Loucy (cell line): Measurements from ENCODE around the gene DOCK3.

ENCODE experiments used
- H2AFZ ChIP-seq: fragments of 200-600 bp; sonication (generic); 2 replicates; pipeline ENCODE4 v1.6.0; 2016; ENCODE audit warnings: antibody characterized with exemption, mild to moderate bottlenecking, low read length, moderate library complexity
- H3F3A ChIP-seq: fragments of 200-600 bp; 2 replicates; pipeline ENCODE4 v1.6.0; 2016; ENCODE audit warnings: antibody characterized with exemption, low read depth, mild to moderate bottlenecking
- H3K27me3 ChIP-seq: fragments of 200-600 bp; sonication (generic); 2 replicates; pipeline ENCODE4 v1.6.1; 2014; ENCODE audit warnings: low read length, mild to moderate bottlenecking; ENCODE audit not compliant: insufficient read depth, poor library complexity, severe bottlenecking
- H3K36me3 ChIP-seq: fragments of 200-600 bp; sonication (generic); 2 replicates; pipeline ENCODE4 v1.6.1; 2016; ENCODE audit warnings: low read length; ENCODE audit not compliant: insufficient read depth
- H3K4me1 ChIP-seq: fragments of 200-600 bp; sonication (generic); 2 replicates; pipeline ENCODE4 v1.5.1; 2014; ENCODE audit warnings: low read length, mild to moderate bottlenecking; ENCODE audit not compliant: insufficient read depth, poor library complexity, severe bottlenecking
- H3K4me2 ChIP-seq: fragments of 200-600 bp; sonication (generic); 2 replicates; pipeline ENCODE4 v1.6.0; 2014; ENCODE audit warnings: antibody characterized with exemption, low read length, low read depth, mild to moderate bottlenecking; ENCODE audit not compliant: poor library complexity, severe bottlenecking
- H3K4me3 ChIP-seq: fragments of 200-600 bp; sonication (generic); 2 replicates; pipeline ENCODE4 v1.5.1; 2014; ENCODE audit warnings: low read length, mild to moderate bottlenecking, mixed read lengths; ENCODE audit not compliant: poor library complexity, severe bottlenecking
- H3K79me2 ChIP-seq: fragments of 200-600 bp; sonication (generic); 2 replicates; pipeline ENCODE4 v1.6.1; 2014; ENCODE audit warnings: low read length; ENCODE audit not compliant: insufficient read depth
- H3K9ac ChIP-seq: fragments of 200-600 bp; sonication (generic); 2 replicates; pipeline ENCODE4 v1.6.0; 2014; ENCODE audit warnings: mild to moderate bottlenecking, low read depth, low read length, moderate library complexity; ENCODE audit not compliant: poor library complexity, severe bottlenecking
- H3K9me2 ChIP-seq: fragments of 200-600 bp; sonication (generic); replicated peaks from 2 replicates; pipeline ENCODE4 v1.6.1; 2016; ENCODE audit warnings: low read depth, low read length, mixed read lengths
- H3K9me3 ChIP-seq: fragments of 200-600 bp; sonication (generic); 2 replicates; pipeline ENCODE4 v1.6.1; 2014; ENCODE audit warnings: mild to moderate bottlenecking, antibody characterized with exemption, low read length, low read depth; ENCODE audit not compliant: insufficient read depth
- H4K20me1 ChIP-seq: fragments of 200-600 bp; sonication (generic); 2 replicates; pipeline ENCODE4 v1.6.0; 2014; ENCODE audit warnings: antibody characterized with exemption, low read length, mild to moderate bottlenecking; ENCODE audit not compliant: insufficient read depth, poor library complexity, severe bottlenecking
- CTCF ChIP-seq: fragments of 200-600 bp; sonication (generic); conservative IDR thresholded peaks from 2 replicates; pipeline ENCODE4 v1.5.1; 2014; ENCODE audit warnings: mild to moderate bottlenecking, antibody characterized with exemption, low read length
- EZH2phosphoT487 ChIP-seq: fragments of 200-600 bp; IDR thresholded peaks from 2 replicates; pipeline ENCODE4 v1.6.1; 2018; ENCODE audit warnings: antibody characterized with exemption, mild to moderate bottlenecking, moderate library complexity, borderline replicate concordance

Gene DOCK3

GRCh38 chr3:50630877-50631276 is 43.9 kb upstream of the DOCK3 start:
- Histone ChIP-seq H3F3A (peaks cover 16% of the 10 kb centered on the region; the same call in 1 of the 2 replicates), H3K79me2 (peaks cover 99% of the 10 kb centered on the region), H2AFZ (no peak overlapping the region), H3K27me3 (no peaks in the 10 kb centered on the region), H3K4me1 (peaks cover 82% of the 10 kb centered on the region), H3K9ac (no peak overlapping the region), H3K9me2 (no peaks in the 10 kb centered on the region), H3K9me3 (no peaks in the 10 kb centered on the region), H3K4me3 (peak overlapping the region; percentile 31), H3K4me2 (peak overlapping the region; percentile 95), H3K36me3 (peaks cover 14% of the 10 kb centered on the region; the same call in 1 of the 2 replicates), H4K20me1 (peaks cover 67% of the 10 kb centered on the region)
- TF ChIP-seq EZH2phosphoT487 (no peak), CTCF (no peak; the same call in 1 of the 2 replicates)

- Histone ChIP-seq H3K4me3 (peak overlapping the region; percentile 50), H3K4me1 (peaks cover 81% of the 10 kb centered on the region), H2AFZ (no peak overlapping the region), H3K27me3 (no peaks in the 10 kb centered on the region), H3K79me2 (peaks cover 99% of the 10 kb centered on the region), H3K9me3 (no peaks in the 10 kb centered on the region), H3K9ac (peak overlapping the region; percentile 44), H4K20me1 (peaks cover 65% of the 10 kb centered on the region), H3K4me2 (peak overlapping the region; percentile 95), H3K9me2 (no peaks in the 10 kb centered on the region), H3F3A (peaks cover 16% of the 10 kb centered on the region; the same call in 1 of the 2 replicates), H3K36me3 (peaks cover 14% of the 10 kb centered on the region; the same call in 1 of the 2 replicates)
- peak; percentile 36 for TF ChIP-seq CTCF
- TF ChIP-seq EZH2phosphoT487 = no peak
Observed at GRCh38 chr3:50632450-50632849, 42.3 kb upstream of the DOCK3 start.

GRCh38 chr3:50633230-50633790 is 41.4 kb upstream of the DOCK3 start:
- TF ChIP-seq EZH2phosphoT487 = no peak
- no peak for TF ChIP-seq CTCF
- H3F3A ChIP-seq = peaks cover 16% of the 10 kb centered on the region; the same call in 1 of the 2 replicates
- no peaks in the 10 kb centered on the region for H3K9me3 ChIP-seq
- H3K36me3 ChIP-seq = peaks cover 14% of the 10 kb centered on the region; the same call in 1 of the 2 replicates
- H3K4me3 ChIP-seq = peak overlapping the region; percentile 50
- no peaks in the 10 kb centered on the region for H3K27me3 ChIP-seq
- H3K4me2 ChIP-seq = peak overlapping the region; percentile 95
- H3K4me1 ChIP-seq = peaks cover 80% of the 10 kb centered on the region
- no peaks in the 10 kb centered on the region for H3K9me2 ChIP-seq
- peak overlapping the region; percentile 41 for H3K9ac ChIP-seq
- H3K79me2 ChIP-seq = peaks cover 99% of the 10 kb centered on the region
- H2AFZ ChIP-seq = no peak overlapping the region
- peaks cover 57% of the 10 kb centered on the region for H4K20me1 ChIP-seq
